Tibial nerve (tissue), 4 donors: ENCODE results near the gene ADAM15.

Source experiments
- EP300 ChIP-seq, 2 donors: sonication (generic); formaldehyde crosslinking; IDR thresholded peaks; one replicate each; pipeline ENCODE4 v1.6.1; 2017; ENCODE audit warnings: antibody characterized with exemption in 2 of 2, mild to moderate bottlenecking in 1 of 2
- POLR2A ChIP-seq, 2 donors: fragments of 450-650 bp; IDR thresholded peaks; one replicate each; pipeline ENCODE4 v1.6.1; 2017; ENCODE audit warnings: antibody characterized with exemption in 2 of 2, mild to moderate bottlenecking in 2 of 2, moderate library complexity in 2 of 2
- TF ChIP-seq, protein P1 (sequence below), 5 experiments: fragments of 200-600 bp in 3 of 5; fragments of 450-650 bp in 2 of 5; sonication (generic) in 3 of 5; IDR thresholded peaks; one replicate each; pipeline ENCODE4 v1.5.1; 2016 to 2019; ENCODE audit warnings: antibody characterized with exemption in 5 of 5, mild to moderate bottlenecking in 3 of 5, moderate library complexity in 2 of 5

DNA sequence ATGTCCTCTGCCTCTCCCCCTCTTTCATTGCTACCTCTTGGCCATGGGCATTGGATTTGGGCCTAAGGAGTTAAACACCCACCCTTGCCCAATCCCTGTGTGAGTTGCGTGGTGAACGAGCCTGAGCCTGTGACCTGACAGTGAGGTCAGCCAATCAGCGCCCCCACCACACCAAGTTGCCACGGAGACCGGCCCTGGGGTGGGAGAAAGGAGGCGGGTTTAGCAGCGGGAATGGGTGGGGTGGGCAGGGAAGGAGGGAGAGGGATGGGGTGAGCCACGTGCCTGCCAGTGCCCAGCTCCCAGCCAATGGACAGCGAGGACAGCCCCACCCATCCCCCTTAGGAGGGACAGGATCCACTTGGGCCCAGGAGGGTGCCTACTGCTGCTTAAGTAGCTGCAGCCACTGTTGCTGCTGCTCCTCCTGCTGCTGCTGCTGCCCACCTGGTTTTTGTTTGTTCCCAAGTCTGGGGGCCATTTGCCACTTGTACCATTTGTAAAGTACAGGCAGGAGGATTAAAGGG is 39.0 kb upstream of the ADAM15 start:
- TF ChIP-seq, protein P1, sequence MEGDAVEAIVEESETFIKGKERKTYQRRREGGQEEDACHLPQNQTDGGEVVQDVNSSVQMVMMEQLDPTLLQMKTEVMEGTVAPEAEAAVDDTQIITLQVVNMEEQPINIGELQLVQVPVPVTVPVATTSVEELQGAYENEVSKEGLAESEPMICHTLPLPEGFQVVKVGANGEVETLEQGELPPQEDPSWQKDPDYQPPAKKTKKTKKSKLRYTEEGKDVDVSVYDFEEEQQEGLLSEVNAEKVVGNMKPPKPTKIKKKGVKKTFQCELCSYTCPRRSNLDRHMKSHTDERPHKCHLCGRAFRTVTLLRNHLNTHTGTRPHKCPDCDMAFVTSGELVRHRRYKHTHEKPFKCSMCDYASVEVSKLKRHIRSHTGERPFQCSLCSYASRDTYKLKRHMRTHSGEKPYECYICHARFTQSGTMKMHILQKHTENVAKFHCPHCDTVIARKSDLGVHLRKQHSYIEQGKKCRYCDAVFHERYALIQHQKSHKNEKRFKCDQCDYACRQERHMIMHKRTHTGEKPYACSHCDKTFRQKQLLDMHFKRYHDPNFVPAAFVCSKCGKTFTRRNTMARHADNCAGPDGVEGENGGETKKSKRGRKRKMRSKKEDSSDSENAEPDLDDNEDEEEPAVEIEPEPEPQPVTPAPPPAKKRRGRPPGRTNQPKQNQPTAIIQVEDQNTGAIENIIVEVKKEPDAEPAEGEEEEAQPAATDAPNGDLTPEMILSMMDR (IDR thresholded peaks at IDR 0.05): peak in 1 of 5 experiments; percentile 15
- TF ChIP-seq POLR2A (IDR thresholded peaks at IDR 0.05) (peak in 1 of 2 donors; percentile 82), EP300 (IDR thresholded peaks at IDR 0.05) (peak in 1 of 2 donors; percentile 74)
